NCI-H187 treated with DMSO at 0.1 percent for 48 hours (cell line): Measurements from ENCODE around the gene DNAJB8.

Experiments used
- DNase-seq: peaks from one replicate; lab custom pipeline; 2025; lab: John Stamatoyannopoulos, UW

The DNAJB8 gene

GRCh38 chr3:128463771-128464170 lies 2.9 kb downstream of the DNAJB8 start:
- DNase-seq: no peak

- no peak for DNase-seq
Observed at GRCh38 chr3:128463354-128463753, 3.3 kb downstream of the DNAJB8 start.

- no peak for DNase-seq
Observed at GRCh38 chr3:128462931-128463330, 3.8 kb downstream of the DNAJB8 start.

- DNase-seq: no peak
Observed at GRCh38 chr3:128462341-128462910, 4.3 kb downstream of the DNAJB8 start.

- DNase-seq: no peak
Observed at GRCh38 chr3:128461731-128462130, 5.0 kb downstream of the DNAJB8 start.

GRCh38 chr3:128459461-128459820 lies 7.2 kb downstream of the DNAJB8 start:
- no peak for DNase-seq

GRCh38 chr3:128458746-128459460 lies 7.8 kb downstream of the DNAJB8 start:
- no peak for DNase-seq

GRCh38 chr3:128457937-128458336 lies 8.8 kb downstream of the DNAJB8 start:
- DNase-seq: no peak

- no peak for DNase-seq
Observed at GRCh38 chr3:128456776-128457715, 9.6 kb downstream of the DNAJB8 start.

- no peak for DNase-seq
Observed at GRCh38 chr3:128455786-128456748, 10.6 kb downstream of the DNAJB8 start.

GRCh38 chr3:128455116-128455515 lies 11.6 kb downstream of the DNAJB8 start:
- DNase-seq: no peak

- no peak for DNase-seq
Observed at GRCh38 chr3:128454310-128454618, 12.4 kb downstream of the DNAJB8 start.

- no peak for DNase-seq
Observed at GRCh38 chr3:128453501-128454309, 13.0 kb downstream of the DNAJB8 start.

- DNase-seq: no peak
Observed at GRCh38 chr3:128452678-128453275, 13.9 kb downstream of the DNAJB8 start.

GRCh38 chr3:128452120-128452519 lies 14.6 kb downstream of the DNAJB8 start:
- DNase-seq: no peak

GRCh38 chr3:128449111-128449638 lies 17.5 kb downstream of the DNAJB8 start:
- DNase-seq: no peak

- DNase-seq: no peak
Observed at GRCh38 chr3:128448491-128448890, 18.2 kb downstream of the DNAJB8 start.

GRCh38 chr3:128447561-128448013 lies 19.1 kb downstream of the DNAJB8 start:
- DNase-seq: no peak

GRCh38 chr3:128446821-128447220 lies 19.9 kb downstream of the DNAJB8 start:
- no peak for DNase-seq

- no peak for DNase-seq
Observed at GRCh38 chr3:128445357-128445756, 21.3 kb downstream of the DNAJB8 start.
